ENCODE measurements around the gene SERPINH1.

The SERPINH1 gene

DNA sequence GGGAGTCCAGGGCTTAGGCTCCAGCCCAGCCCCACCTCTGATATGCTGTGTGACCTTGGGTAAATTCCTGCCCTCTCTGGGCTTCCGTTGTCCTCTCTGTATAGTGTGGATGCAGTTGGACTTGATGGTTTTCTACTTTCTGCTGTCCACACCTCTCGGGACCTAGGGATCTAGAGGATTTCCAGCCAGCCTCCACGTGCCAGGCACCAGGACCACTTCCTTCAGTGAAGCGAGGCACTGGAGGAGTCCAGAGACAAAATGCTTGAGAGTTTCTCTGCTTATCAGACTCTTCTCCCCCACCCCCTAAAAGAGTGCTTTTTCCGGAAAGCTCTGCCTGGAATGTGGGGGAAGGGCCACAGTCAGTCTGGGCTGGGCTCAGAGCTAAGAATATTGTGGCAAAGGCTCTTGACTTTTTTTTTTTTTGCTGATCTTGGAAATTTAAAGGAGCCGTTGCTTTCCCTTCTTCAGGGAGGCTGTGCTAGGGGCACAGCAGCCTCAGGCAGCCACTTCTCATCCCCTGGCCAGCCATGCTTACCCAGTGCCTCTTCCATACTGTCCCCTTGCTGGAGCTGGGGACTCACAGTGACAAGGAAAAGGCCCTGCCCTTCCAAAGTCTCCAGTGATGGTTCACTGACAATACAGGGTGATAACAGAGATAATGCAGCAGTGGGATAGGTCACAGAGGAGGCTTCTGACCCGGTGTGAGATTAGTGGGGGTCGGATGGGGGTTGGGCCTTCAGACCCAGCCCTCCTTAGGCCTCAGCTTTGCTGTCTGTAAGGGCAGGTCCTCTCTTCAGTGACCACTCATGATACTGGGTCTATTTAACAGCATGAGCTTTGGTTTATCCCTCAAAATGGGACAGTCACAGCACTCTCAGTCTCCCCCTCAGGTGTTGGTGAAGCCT, 2.9 kb upstream of the SERPINH1 start:
- FAIRE-seq, result no peak
- no peak for DNase-seq (ENCODE audit: insufficient read length)
- no peak for TF ChIP-seq POLR2AphosphoS5 (IDR thresholded peaks at IDR 0.05; ENCODE audit: low read depth, low read length)
- TF ChIP-seq TAF1 (IDR thresholded peaks at IDR 0.05; ENCODE audit: borderline replicate concordance, low read depth, low read length), result no peak
- no peak for TF ChIP-seq POLR2A (IDR thresholded peaks at IDR 0.05; ENCODE audit: low read depth, low read length)

- DNase-seq (ENCODE audit: insufficient read length), result no peak
- TF ChIP-seq POLR2A (IDR thresholded peaks at IDR 0.05; ENCODE audit: low read depth, low read length) (no peak), TAF1 (IDR thresholded peaks at IDR 0.05; ENCODE audit: borderline replicate concordance, low read depth, low read length) (no peak), POLR2AphosphoS5 (IDR thresholded peaks at IDR 0.05; ENCODE audit: low read depth, low read length) (no peak)
- no peak for FAIRE-seq
Observed at GRCh38 chr11:75560644-75561043, 1.4 kb upstream of the SERPINH1 start.

DNA sequence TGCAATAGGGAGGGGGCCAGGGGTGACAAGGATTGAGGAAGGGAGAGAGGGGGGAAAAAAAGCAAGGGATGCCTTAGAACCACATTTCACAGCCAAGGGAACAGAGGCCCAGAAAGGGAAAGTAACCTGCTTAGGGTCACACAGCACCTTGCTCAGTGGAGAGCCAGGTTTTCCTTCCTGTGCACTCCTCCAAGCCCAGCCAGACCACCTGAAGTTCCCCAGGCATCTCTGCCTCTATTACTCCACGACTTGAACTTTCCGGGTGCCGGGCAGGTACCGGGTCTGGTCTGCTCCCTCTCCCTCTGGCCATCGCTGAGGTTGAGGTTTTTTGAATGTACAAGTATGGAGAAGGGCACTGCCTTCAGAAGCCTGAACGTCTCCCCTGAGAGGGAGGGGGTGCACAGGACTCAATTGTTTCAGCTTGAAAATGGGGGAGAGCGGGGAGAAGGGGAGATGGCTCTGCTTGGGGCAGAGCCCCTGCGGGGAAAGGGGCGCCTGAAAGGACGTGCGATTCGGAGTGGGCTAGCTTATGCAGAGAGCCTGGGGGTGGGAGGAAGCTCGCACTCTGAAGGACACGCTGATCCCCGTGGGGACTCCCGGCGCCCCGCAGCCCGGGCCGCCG, 516 bp upstream of the SERPINH1 start:
- DNase-seq (ENCODE audit: insufficient read length), result no peak
- TF ChIP-seq POLR2A (IDR thresholded peaks at IDR 0.05; ENCODE audit: low read depth, low read length) (no peak), TAF1 (IDR thresholded peaks at IDR 0.05; ENCODE audit: borderline replicate concordance, low read depth, low read length) (0 out of 2 replicates have a peak, but pooled peaks have one; percentile 6)
- peak; percentile 5 for FAIRE-seq

GRCh38 chr11:75562836-75563484, 907 bp downstream of the SERPINH1 start:
- FAIRE-seq (no peak), DNase-seq (ENCODE audit: insufficient read length) (no peak)
- TF ChIP-seq TAF1 (IDR thresholded peaks at IDR 0.05; ENCODE audit: borderline replicate concordance, low read depth, low read length), result no peak
- TF ChIP-seq POLR2AphosphoS5 (IDR thresholded peaks at IDR 0.05; ENCODE audit: low read depth, low read length), result no peak
- no peak for TF ChIP-seq POLR2A (IDR thresholded peaks at IDR 0.05; ENCODE audit: low read depth, low read length)

- FAIRE-seq, result no peak
Observed at GRCh38 chr11:75563501-75563977, 1.5 kb downstream of the SERPINH1 start.

GRCh38 chr11:75563978-75564552, 2.0 kb downstream of the SERPINH1 start:
- TF ChIP-seq TAF1 (IDR thresholded peaks at IDR 0.05; ENCODE audit: borderline replicate concordance, low read depth, low read length) (no peak), POLR2AphosphoS5 (IDR thresholded peaks at IDR 0.05; ENCODE audit: low read depth, low read length) (no peak)
- DNase-seq (ENCODE audit: insufficient read length) (no peak), FAIRE-seq (no peak)

More at GRCh38 chr11:75563501-75563977, 1.5 kb downstream of the SERPINH1 start:
- TF ChIP-seq TAF1 (IDR thresholded peaks at IDR 0.05; ENCODE audit: borderline replicate concordance, low read depth, low read length), result no peak
- TF ChIP-seq POLR2AphosphoS5 (IDR thresholded peaks at IDR 0.05; ENCODE audit: low read depth, low read length), result no peak
- no peak for TF ChIP-seq POLR2A (IDR thresholded peaks at IDR 0.05; ENCODE audit: low read depth, low read length)
- DNase-seq (ENCODE audit: insufficient read length), result no peak

DNA sequence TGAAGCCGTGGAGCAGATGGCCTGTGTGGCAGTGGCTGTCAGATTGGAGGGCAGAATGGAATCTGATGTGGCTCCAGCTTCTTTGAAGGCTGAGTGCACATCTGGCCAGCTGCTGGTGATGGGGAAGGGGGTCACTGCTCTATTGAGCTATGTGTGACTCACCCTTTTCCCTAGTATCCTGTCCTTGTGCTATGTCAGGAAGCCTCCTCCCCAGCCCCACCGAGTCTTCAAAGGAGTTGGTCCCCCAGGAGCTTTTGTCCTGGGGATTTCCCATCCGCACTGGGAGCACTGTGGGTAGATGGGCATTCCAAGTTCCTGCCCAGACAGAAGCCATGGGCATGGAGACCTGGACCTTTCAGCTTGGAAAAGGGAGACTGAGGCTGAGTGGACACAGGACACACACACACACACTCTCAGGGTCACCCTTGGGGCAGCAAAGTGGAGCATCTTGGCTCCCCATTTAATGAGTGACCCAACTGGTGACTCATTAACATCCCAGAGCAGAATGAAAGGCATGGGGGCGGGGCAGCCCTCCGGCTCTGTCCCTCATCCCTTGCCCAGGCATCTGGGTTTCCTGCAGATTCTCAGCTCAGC, 3.3 kb downstream of the SERPINH1 start:
- DNase-seq (ENCODE audit: insufficient read length), result no peak
- FAIRE-seq, result no peak
- TF ChIP-seq POLR2A (IDR thresholded peaks at IDR 0.05; ENCODE audit: low read depth, low read length) (no peak), POLR2AphosphoS5 (IDR thresholded peaks at IDR 0.05; ENCODE audit: low read depth, low read length) (no peak), TAF1 (IDR thresholded peaks at IDR 0.05; ENCODE audit: borderline replicate concordance, low read depth, low read length) (no peak)

GRCh38 chr11:75565916-75566762, 4.1 kb downstream of the SERPINH1 start:
- no peak for TF ChIP-seq POLR2AphosphoS5 (IDR thresholded peaks at IDR 0.05; ENCODE audit: low read depth, low read length)
- TF ChIP-seq TAF1 (IDR thresholded peaks at IDR 0.05; ENCODE audit: borderline replicate concordance, low read depth, low read length), result no peak
- TF ChIP-seq POLR2A (IDR thresholded peaks at IDR 0.05; ENCODE audit: low read depth, low read length), result no peak
- DNase-seq (ENCODE audit: insufficient read length) (no peak), FAIRE-seq (no peak)

DNA sequence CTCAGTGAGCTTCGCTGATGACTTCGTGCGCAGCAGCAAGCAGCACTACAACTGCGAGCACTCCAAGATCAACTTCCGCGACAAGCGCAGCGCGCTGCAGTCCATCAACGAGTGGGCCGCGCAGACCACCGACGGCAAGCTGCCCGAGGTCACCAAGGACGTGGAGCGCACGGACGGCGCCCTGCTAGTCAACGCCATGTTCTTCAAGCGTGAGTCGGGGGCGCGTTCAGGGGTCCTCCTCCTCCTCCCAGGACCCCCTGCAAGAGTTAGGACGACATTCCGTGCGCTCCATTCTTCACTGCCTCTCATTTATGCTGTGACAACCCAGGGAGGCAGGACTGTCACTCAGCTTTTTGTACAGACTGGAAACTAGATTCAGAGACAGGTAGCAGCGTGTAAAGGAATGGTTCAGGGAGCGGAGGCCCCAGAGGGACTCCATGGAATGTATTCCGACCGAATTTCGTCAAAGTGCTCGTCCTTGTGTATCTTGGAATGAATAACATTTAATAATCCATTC, 4.8 kb downstream of the SERPINH1 start:
- FAIRE-seq, result no peak
- TF ChIP-seq TAF1 (IDR thresholded peaks at IDR 0.05; ENCODE audit: borderline replicate concordance, low read depth, low read length), result no peak
- no peak for TF ChIP-seq POLR2A (IDR thresholded peaks at IDR 0.05; ENCODE audit: low read depth, low read length)
- no peak for TF ChIP-seq POLR2AphosphoS5 (IDR thresholded peaks at IDR 0.05; ENCODE audit: low read depth, low read length)
- DNase-seq (ENCODE audit: insufficient read length), result no peak

DNA sequence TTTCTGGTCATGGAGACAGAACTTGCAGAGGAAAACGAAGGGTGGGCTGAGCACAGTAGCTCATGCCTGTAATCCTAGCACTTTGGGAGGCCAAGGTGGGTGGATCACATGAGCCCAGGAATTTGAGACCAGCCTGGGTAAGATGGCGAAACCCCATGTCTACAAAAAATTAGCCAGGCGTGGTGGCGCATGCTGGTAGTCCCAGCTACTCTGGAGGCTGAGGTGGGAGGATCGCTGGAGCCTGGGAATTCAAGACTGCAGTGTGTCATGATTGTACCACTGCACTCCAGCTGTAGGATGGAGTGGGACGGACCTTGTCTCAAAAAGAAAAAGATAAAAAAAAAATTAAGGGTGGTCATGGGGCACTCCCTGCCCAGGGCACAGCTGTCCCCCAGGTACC, 5.9 kb downstream of the SERPINH1 start:
- no peak for FAIRE-seq
- DNase-seq (ENCODE audit: insufficient read length), result no peak
- TF ChIP-seq TAF1 (IDR thresholded peaks at IDR 0.05; ENCODE audit: borderline replicate concordance, low read depth, low read length) (no peak), POLR2AphosphoS5 (IDR thresholded peaks at IDR 0.05; ENCODE audit: low read depth, low read length) (no peak), POLR2A (IDR thresholded peaks at IDR 0.05; ENCODE audit: low read depth, low read length) (no peak)
